HCT116 (cell line): Measurements from ENCODE around the gene FHIT. TPM values are rescaled to one million over a fixed set of nuclear protein-coding genes. Genes with fewer than 3 reads are reported as not detected.

Experiments
- ATAC-seq: fragments of 200-7000 bp; cut with Tn5 transposase; 2 replicates; pipeline ENCODE4 v1.9.1; 2020; ENCODE audit warnings: mild to moderate bottlenecking, moderate library complexity
- BruUV-seq: library from RNA; stranded (reverse); fragments of 400-500 nt; replicated peaks from 2 replicates; lab custom pipeline; 2021; lab: Mats Ljungman, UMichigan
- CTCF ChIA-PET: fragments of 300-600 bp; sonication (Branson Sonifier 250); formaldehyde crosslinking; loops from one replicate; lab custom pipeline; 2021; ENCODE audit warnings: antibody characterized with exemption; lab: Charles Lee
- POLR2A ChIA-PET: fragments of 300-600, 350-600 bp; sonication (Branson Sonifier 250); formaldehyde crosslinking; loops from one replicate; lab custom pipeline; 2021; ENCODE audit warnings: antibody characterized with exemption; lab: Charles Lee
- RAD21 ChIA-PET, 2 experiments: fragments of 300-600 bp; sonication (Branson Sonifier 250); formaldehyde crosslinking; loops; one replicate each; lab custom pipeline; 2023; ENCODE audit warnings: low total read pairs in 2 of 2; ENCODE audit not compliant: uncharacterized antibody in 2 of 2, unreplicated experiment in 2 of 2, low non-redundant PET in 1 of 2; lab: Charles Lee
- DNase-seq: peaks from one replicate; pipeline ENCODE4 v3.0.0-alpha.2; 2010; ENCODE audit warnings: low read depth, low spot score
- H2AFZ ChIP-seq: fragments of 200-600 bp; shearing (Covaris generic), sonication (generic); 2 replicates; pipeline ENCODE4 v1.6.1; 2017; ENCODE audit warnings: low read depth, mixed run types, mixed read lengths, antibody characterized with exemption, low read length; ENCODE audit not compliant: poor library complexity, severe bottlenecking
- H3K27ac ChIP-seq: 2 replicates; pipeline ENCODE4 v1.5.1; 2012; ENCODE audit warnings: low read depth, low read length
- H3K27me3 ChIP-seq: fragments of 200-600 bp; sonication (generic); 2 replicates; pipeline ENCODE4 v1.6.1; 2016; ENCODE audit warnings: mixed run types, low read length, mixed read lengths; ENCODE audit not compliant: insufficient read depth
- H3K36me3 ChIP-seq, 2 experiments: fragments of 200-500 bp in 1 of 2; fragments of 200-600 bp in 1 of 2; sonication (Bioruptor generic) in 1 of 2; sonication (generic) in 1 of 2; 2 replicates each; pipeline versions ENCODE4 v1.5.1 to v1.6.1; 2014 to 2016; ENCODE audit warnings: low read length in 2 of 2, inconsistent platforms in 1 of 2, mixed read lengths in 1 of 2, mixed run types in 1 of 2; ENCODE audit not compliant: insufficient read depth in 2 of 2, control insufficient read depth in 1 of 2
- H3K4me1 ChIP-seq, 2 experiments: fragments of 200-600 bp in 1 of 2; sonication (generic) in 1 of 2; 2 replicates each; pipeline versions ENCODE4 v1.5.1 to v1.6.1; 2012 to 2017; ENCODE audit warnings: low read length in 2 of 2, inconsistent platforms in 1 of 2, mild to moderate bottlenecking in 1 of 2, mixed read lengths in 1 of 2, mixed run types in 1 of 2, moderate library complexity in 1 of 2; ENCODE audit not compliant: insufficient read depth in 2 of 2, control insufficient read depth in 1 of 2
- H3K4me2 ChIP-seq: fragments of 200-600 bp; sonication (generic); 2 replicates; pipeline ENCODE4 v1.6.1; 2017; ENCODE audit warnings: mixed run types, low read length, mixed read lengths
- H3K4me3 ChIP-seq, 2 experiments: fragments of 200-600 bp in 1 of 2; sonication (generic) in 1 of 2; replicated peaks in 1 of 2; 2 replicates each; pipeline ENCODE4 v1.5.1; 2011 to 2016; ENCODE audit warnings: low read length in 2 of 2, control low read depth in 1 of 2, low read depth in 1 of 2, mild to moderate bottlenecking in 1 of 2, mixed read lengths in 1 of 2, mixed run types in 1 of 2
- H3K79me2 ChIP-seq: fragments of 200-600 bp; sonication (generic); 2 replicates; pipeline ENCODE4 v1.6.1; 2017; ENCODE audit warnings: mild to moderate bottlenecking, mixed run types, low read length, moderate library complexity, mixed read lengths; ENCODE audit not compliant: insufficient read depth
- H3K9ac ChIP-seq: fragments of 200-600 bp; sonication (generic); 2 replicates; pipeline ENCODE4 v1.6.1; 2016; ENCODE audit warnings: low read length, mixed read lengths
- H3K9me2 ChIP-seq: fragments of 200-600 bp; sonication (generic), shearing (Covaris generic); 2 replicates; pipeline ENCODE4 v1.6.1; 2017; ENCODE audit warnings: mixed run types, mild to moderate bottlenecking, moderate library complexity; ENCODE audit not compliant: insufficient read depth
- H3K9me3 ChIP-seq, 2 experiments: fragments of 200-500 bp in 1 of 2; fragments of 200-600 bp in 1 of 2; sonication (Bioruptor generic) in 1 of 2; sonication (generic) in 1 of 2; 2 replicates each; pipeline ENCODE4 v1.6.1; 2014 to 2017; ENCODE audit warnings: low read length in 2 of 2, mixed read lengths in 2 of 2, inconsistent platforms in 1 of 2, low read depth in 1 of 2, mild to moderate bottlenecking in 1 of 2, mixed run types in 1 of 2, moderate library complexity in 1 of 2; ENCODE audit not compliant: control insufficient read depth in 1 of 2, insufficient read depth in 1 of 2
- H4K20me1 ChIP-seq: fragments of 200-600 bp; sonication (generic), shearing (Covaris generic); 2 replicates; pipeline ENCODE4 v1.6.1; 2017; ENCODE audit warnings: mixed run types, mild to moderate bottlenecking, moderate library complexity; ENCODE audit not compliant: insufficient read depth
- CBX3 ChIP-seq: IDR thresholded peaks from 2 replicates; pipeline ENCODE4 v1.6.1; 2012; ENCODE audit warnings: low read depth
- CEBPB ChIP-seq: IDR thresholded peaks from 2 replicates; pipeline ENCODE4 v1.6.1; 2012; ENCODE audit warnings: low read depth
- CTCF ChIP-seq, 3 experiments: fragments of 200-600 bp in 1 of 3; sonication (generic) in 1 of 3; IDR thresholded peaks in 2 of 3; conservative IDR thresholded peaks in 1 of 3; 2 replicates each; pipeline ENCODE4 v1.5.1; 2012 to 2017; ENCODE audit warnings: low read depth in 2 of 3, low read length in 2 of 3, antibody characterized with exemption in 1 of 3, borderline replicate concordance in 1 of 3, control low read depth in 1 of 3, mild to moderate bottlenecking in 1 of 3, mixed read lengths in 1 of 3, mixed run types in 1 of 3, moderate library complexity in 1 of 3; ENCODE audit not compliant: insufficient read depth in 1 of 3
- ELF1 ChIP-seq: IDR thresholded peaks from 2 replicates; pipeline ENCODE4 v1.6.1; 2012; ENCODE audit warnings: low read depth, borderline replicate concordance
- EZH2 ChIP-seq: fragments of 200-600 bp; sonication (generic); IDR thresholded peaks from 2 replicates; pipeline ENCODE4 v1.6.1; 2017; ENCODE audit warnings: antibody characterized with exemption, mixed run types
- EZH2phosphoT487 ChIP-seq: fragments of 200-600 bp; IDR thresholded peaks from 2 replicates; pipeline ENCODE4 v1.6.1; 2018; ENCODE audit warnings: antibody characterized with exemption, borderline replicate concordance
- FOSL1 ChIP-seq: IDR thresholded peaks from 2 replicates; pipeline ENCODE4 v1.6.1; 2012; ENCODE audit warnings: low read depth
- POLR2A ChIP-seq: IDR thresholded peaks from 2 replicates; pipeline ENCODE4 v1.7.0; 2011; ENCODE audit warnings: borderline replicate concordance; ENCODE audit not compliant: insufficient read depth, insufficient read length; ENCODE audit errors: extremely low read depth
- POLR2AphosphoS5 ChIP-seq: IDR thresholded peaks from 2 replicates; pipeline ENCODE4 v1.6.1; 2011; ENCODE audit warnings: mild to moderate bottlenecking, low read depth, low read length, moderate library complexity
- REST ChIP-seq: IDR thresholded peaks from 2 replicates; pipeline ENCODE4 v1.6.1; 2012; ENCODE audit warnings: low read depth
- SIN3A ChIP-seq: IDR thresholded peaks from 2 replicates; pipeline ENCODE4 v1.6.1; 2012; ENCODE audit warnings: low read depth
- SP1 ChIP-seq: IDR thresholded peaks from 2 replicates; pipeline ENCODE4 v1.6.1; 2012; ENCODE audit warnings: low read depth
- YY1 ChIP-seq: IDR thresholded peaks from 2 replicates; pipeline ENCODE4 v1.6.1; 2011; ENCODE audit warnings: low read length, low read depth, moderate library complexity, mild to moderate bottlenecking; ENCODE audit not compliant: insufficient replicate concordance; ENCODE audit errors: extremely low read depth
- ZBTB33 ChIP-seq: IDR thresholded peaks from 2 replicates; pipeline ENCODE4 v1.6.1; 2011; ENCODE audit warnings: mild to moderate bottlenecking, low read length, moderate library complexity; ENCODE audit not compliant: insufficient replicate concordance; ENCODE audit errors: extremely low read depth
- ZFX ChIP-seq: fragments of 450-650 bp; IDR thresholded peaks from 2 replicates; pipeline ENCODE4 v1.6.1; 2017
- ZNF274 ChIP-seq: fragments of 200-500 bp; sonication (Bioruptor generic); IDR thresholded peaks from 2 replicates; pipeline ENCODE4 v1.6.1; 2014; ENCODE audit warnings: mild to moderate bottlenecking, low read depth, low read length, inconsistent platforms
- intact Hi-C: fragments of 100-400 bp; cut with micrococcal nuclease; formaldehyde crosslinking; loops from 2 replicates; pipeline ENCODE4 v1.10.0; 2022
- total RNA-seq: library from RNA; stranded (reverse); gene quantifications from one replicate; pipeline ENCODE4 v1.2.1, GENCODE V29; 2021; ENCODE audit not compliant: unreplicated experiment

Gene FHIT
- total RNA-seq, 1 experiment from 2014 or later, result 20.1 TPM

- peaks cover 1% of the 10 kb centered on the region for H3K27me3 ChIP-seq
- H4K20me1 ChIP-seq, result no peaks in the 10 kb centered on the region
- ChIA-PET POLR2A (no interaction called here), RAD21 (no interaction called here), CTCF (no interaction called here)
- H2AFZ ChIP-seq, result no peak overlapping the region
- DNase-seq (no peak), ATAC-seq (no peak)
- H3K9me2 ChIP-seq, result no peaks in the 10 kb centered on the region; the same call in 1 of the 2 replicates
- no peaks in the 10 kb centered on the region for H3K79me2 ChIP-seq
- no peak overlapping the region for H3K4me2 ChIP-seq
- H3K4me1 ChIP-seq, result no peaks in the 10 kb centered on the region
- no peak overlapping the region for H3K27ac ChIP-seq
- no peak overlapping the region for H3K9ac ChIP-seq
- H3K4me3 ChIP-seq, result no peak overlapping the region
- no peaks in the 10 kb centered on the region for H3K36me3 ChIP-seq
- intact Hi-C loops, result no loop called here
- H3K9me3 ChIP-seq, result no peaks in the 10 kb centered on the region
- BruUV-seq, result no TSS peak
- TF ChIP-seq FOSL1, result no peak
- no peak for TF ChIP-seq EZH2
- TF ChIP-seq POLR2A, result no peak
- no peak for TF ChIP-seq ZNF274
- no peak for TF ChIP-seq CEBPB
- TF ChIP-seq ZFX, result no peak
- TF ChIP-seq SP1, result no peak
- no peak for TF ChIP-seq EZH2phosphoT487
- no peak for TF ChIP-seq ELF1
- no peak for TF ChIP-seq CBX3
- no peak for TF ChIP-seq YY1
- TF ChIP-seq SIN3A, result no peak
- TF ChIP-seq CTCF (IDR thresholded peaks at IDR 0.05 in 2 of 3, conservative IDR thresholded peaks at IDR 0.05 in 1 of 3; ENCODE audit: borderline replicate concordance in 1 of 3, insufficient read depth in 1 of 3, low read depth in 2 of 3, low read length in 2 of 3), result no peak
- no peak for TF ChIP-seq ZBTB33
- no peak for TF ChIP-seq POLR2AphosphoS5
- no peak for TF ChIP-seq REST
Measured at GRCh38 chr3:61268644-61269043, 17.4 kb upstream of the FHIT start.
